SK-N-SH treated with all-trans-retinoic acid at 6 μM for 48 hours (cell line): Measurements from ENCODE around the gene PTGER4.

Source experiments
- ARNTL ChIP-seq: fragments of 450-650 bp; formaldehyde crosslinking; IDR thresholded peaks from 2 replicates; pipeline ENCODE4 v1.5.0; 2020; ENCODE audit warnings: low read depth, mild to moderate bottlenecking, moderate library complexity, borderline replicate concordance
- ESRRG ChIP-seq: fragments of 250-450 bp; sonication (Bioruptor Pico); IDR thresholded peaks from 2 replicates; pipeline ENCODE4 v1.6.1; 2021; ENCODE audit warnings: mild to moderate bottlenecking
- ISL1 ChIP-seq: fragments of 250-450 bp; sonication (Bioruptor Pico); IDR thresholded peaks from 2 replicates; pipeline ENCODE4 v2.1.2; 2022; ENCODE audit warnings: mild to moderate bottlenecking, moderate library complexity
- ZFP30 ChIP-seq: fragments of 450-650 bp; formaldehyde crosslinking; IDR thresholded peaks from 2 replicates; pipeline ENCODE4 v1.5.0; 2022; ENCODE audit warnings: mild to moderate bottlenecking, moderate library complexity
- TF ChIP-seq, protein P1 (sequence below): fragments of 250-450 bp; sonication (Bioruptor Pico); IDR thresholded peaks from 2 replicates; pipeline ENCODE4 v1.8.0; 2021; ENCODE audit warnings: low read depth, mild to moderate bottlenecking, moderate library complexity, borderline replicate concordance
- TF ChIP-seq, protein P2 (sequence below): fragments of 250-450 bp; sonication (Bioruptor Pico); IDR thresholded peaks from 2 replicates; pipeline ENCODE4 v1.8.0; 2020; ENCODE audit warnings: mild to moderate bottlenecking, moderate library complexity, borderline replicate concordance

DNA sequence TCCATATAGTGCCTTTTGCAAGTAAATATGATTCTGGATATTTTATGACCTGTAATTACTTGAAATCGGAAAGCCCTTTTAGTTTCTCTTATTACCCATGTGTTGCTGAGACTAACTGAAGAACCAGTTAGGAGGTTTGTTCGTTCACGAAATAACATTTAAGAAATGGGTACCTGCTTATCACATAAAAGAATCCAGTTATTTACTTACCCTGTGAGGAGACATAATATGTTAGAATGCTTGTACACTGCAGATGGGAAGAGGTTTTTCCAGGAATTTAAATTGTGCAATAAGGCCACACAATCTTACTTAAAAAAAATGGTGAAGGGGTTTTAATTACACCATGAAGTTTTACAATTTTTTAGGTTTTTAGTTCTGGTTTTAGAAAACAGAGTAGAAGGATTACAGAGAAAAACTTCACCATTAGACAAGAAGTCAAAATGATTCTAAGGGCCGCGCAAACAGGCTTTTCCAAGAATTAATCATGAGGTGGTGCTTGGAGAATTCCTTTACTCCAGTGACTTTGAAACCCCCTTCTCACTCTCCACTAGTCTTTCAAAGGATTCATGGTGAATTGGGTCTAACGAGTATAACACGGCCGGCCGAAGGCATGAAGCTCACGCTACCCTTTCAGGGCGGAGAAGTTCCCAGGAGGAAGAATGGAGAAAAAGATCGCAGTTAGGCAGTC, 1.1 kb upstream of the PTGER4 start:
- TF ChIP-seq, protein P1, sequence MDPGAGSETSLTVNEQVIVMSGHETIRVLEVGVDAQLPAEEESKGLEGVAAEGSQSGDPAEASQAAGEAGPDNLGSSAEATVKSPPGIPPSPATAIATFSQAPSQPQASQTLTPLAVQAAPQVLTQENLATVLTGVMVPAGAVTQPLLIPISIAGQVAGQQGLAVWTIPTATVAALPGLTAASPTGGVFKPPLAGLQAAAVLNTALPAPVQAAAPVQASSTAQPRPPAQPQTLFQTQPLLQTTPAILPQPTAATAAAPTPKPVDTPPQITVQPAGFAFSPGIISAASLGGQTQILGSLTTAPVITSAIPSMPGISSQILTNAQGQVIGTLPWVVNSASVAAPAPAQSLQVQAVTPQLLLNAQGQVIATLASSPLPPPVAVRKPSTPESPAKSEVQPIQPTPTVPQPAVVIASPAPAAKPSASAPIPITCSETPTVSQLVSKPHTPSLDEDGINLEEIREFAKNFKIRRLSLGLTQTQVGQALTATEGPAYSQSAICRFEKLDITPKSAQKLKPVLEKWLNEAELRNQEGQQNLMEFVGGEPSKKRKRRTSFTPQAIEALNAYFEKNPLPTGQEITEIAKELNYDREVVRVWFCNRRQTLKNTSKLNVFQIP (CRISPR knock-in tag) = no peak
- no peak for TF ChIP-seq ESRRG (CRISPR knock-in tag)
- TF ChIP-seq, protein P2, sequence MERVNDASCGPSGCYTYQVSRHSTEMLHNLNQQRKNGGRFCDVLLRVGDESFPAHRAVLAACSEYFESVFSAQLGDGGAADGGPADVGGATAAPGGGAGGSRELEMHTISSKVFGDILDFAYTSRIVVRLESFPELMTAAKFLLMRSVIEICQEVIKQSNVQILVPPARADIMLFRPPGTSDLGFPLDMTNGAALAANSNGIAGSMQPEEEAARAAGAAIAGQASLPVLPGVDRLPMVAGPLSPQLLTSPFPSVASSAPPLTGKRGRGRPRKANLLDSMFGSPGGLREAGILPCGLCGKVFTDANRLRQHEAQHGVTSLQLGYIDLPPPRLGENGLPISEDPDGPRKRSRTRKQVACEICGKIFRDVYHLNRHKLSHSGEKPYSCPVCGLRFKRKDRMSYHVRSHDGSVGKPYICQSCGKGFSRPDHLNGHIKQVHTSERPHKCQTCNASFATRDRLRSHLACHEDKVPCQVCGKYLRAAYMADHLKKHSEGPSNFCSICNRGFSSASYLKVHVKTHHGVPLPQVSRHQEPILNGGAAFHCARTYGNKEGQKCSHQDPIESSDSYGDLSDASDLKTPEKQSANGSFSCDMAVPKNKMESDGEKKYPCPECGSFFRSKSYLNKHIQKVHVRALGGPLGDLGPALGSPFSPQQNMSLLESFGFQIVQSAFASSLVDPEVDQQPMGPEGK (CRISPR knock-in tag) = no peak
- no peak for TF ChIP-seq ARNTL (CRISPR knock-in tag)
- no peak for TF ChIP-seq ZFP30 (CRISPR knock-in tag)
- TF ChIP-seq ISL1 = no peak
